Heart right ventricle (tissue), 16 donors: ENCODE data around the gene NCAPH2. TPM values are rescaled to one million over a fixed set of nuclear protein-coding genes. Genes with fewer than 3 reads are reported as not detected.
"Not testable (repeated sequence)": the region's sequence is repeated elsewhere in the genome, so short reads cannot be mapped to it uniquely, and the experiment has no call there.

Source experiments
- ATAC-seq, 8 donors: fragments of 200-7000 bp; cut with Tn5 transposase; one replicate each; pipeline ENCODE4 v1.9.1; 2020; ENCODE audit warnings: mild to moderate bottlenecking in 8 of 8, moderate library complexity in 8 of 8, moderate number of reproducible peaks in 1 of 8
- DNase-seq, 2 donors: peaks; one replicate each; pipeline ENCODE4 v3.0.0-alpha.2; 2020
- H3K27ac ChIP-seq, 10 donors: fragments of 200-600 bp; sonication (generic) in 2 of 10; one replicate each; pipeline versions ENCODE4 v1.5.0 to v1.8.0; 2020 to 2022; ENCODE audit warnings: mild to moderate bottlenecking in 3 of 10
- H3K27me3 ChIP-seq, 7 donors: fragments of 200-600 bp; one replicate each; pipeline ENCODE4 v1.8.0; 2021 to 2022; ENCODE audit warnings: mild to moderate bottlenecking in 2 of 7
- H3K36me3 ChIP-seq, 9 donors: fragments of 200-600 bp; sonication (generic) in 1 of 9; one replicate each; pipeline versions ENCODE4 v1.5.0 to v1.8.0; 2020 to 2022; ENCODE audit warnings: mild to moderate bottlenecking in 2 of 9
- H3K4me1 ChIP-seq, 9 donors: fragments of 200-600 bp; sonication (generic) in 1 of 9; one replicate each; pipeline versions ENCODE4 v1.5.0 to v1.8.0; 2020 to 2022; ENCODE audit warnings: mild to moderate bottlenecking in 4 of 9
- H3K4me3 ChIP-seq, 10 donors: fragments of 200-600 bp; sonication (generic) in 2 of 10; one replicate each; pipeline versions ENCODE4 v1.5.0 to v1.8.0; 2020 to 2022; ENCODE audit warnings: mild to moderate bottlenecking in 7 of 10, moderate library complexity in 2 of 10
- H3K9me3 ChIP-seq, 11 donors: fragments of 200-600 bp in 10 of 11; sonication (generic) in 2 of 11; one replicate each; pipeline versions ENCODE4 v1.5.0 to v1.8.0; 2013 to 2022; ENCODE audit warnings: mild to moderate bottlenecking in 2 of 11, control low read depth in 1 of 11, moderate library complexity in 1 of 11
- WGBS, 2 donors: extraction: QIAGEN DNeasy Blood & Tissue Kit; methylation state at CpG; one replicate each; pipeline ENCODE4 v1.1.7; 2013; ENCODE audit warnings: inconsistent platforms in 1 of 2; 5-methylcytosine and 5-hydroxymethylcytosine counted together
- intact Hi-C, 10 donors: fragments of 100-400 bp; cut with DNase I; formaldehyde crosslinking; loops; one replicate each; pipeline versions ENCODE4 v1.11.1 to v1.14.2; 2022
- polyA plus RNA-seq, 2 donors: library from polyadenylated mRNA; stranded (reverse); fragments of 200-250 nt; gene quantifications; one replicate each; pipeline ENCODE4 v1.2.3, GENCODE V29; 2013
- total RNA-seq, 10 donors: library from RNA; stranded (reverse); fragmentation: NEBNext Ultra II Directional in 3 of 10; extraction: Animal tissue kit (Norgen Biotek cat#: 25700) in 3 of 10; gene quantifications; one replicate each; pipeline versions ENCODE4 v1.2.1 to v1.2.4, GENCODE V29; 2021 to 2023
- TF ChIP-seq, protein P1 (sequence below), 9 donors: fragments of 200-600 bp; sonication (generic) in 2 of 9; IDR thresholded peaks; one replicate each; pipeline versions ENCODE4 v1.5.0 to v1.8.0; 2021 to 2022; ENCODE audit warnings: antibody characterized with exemption in 9 of 9, mild to moderate bottlenecking in 5 of 9, moderate library complexity in 1 of 9
- donor health status: Arrhythmogenic right ventricular cardiomyopathy.
- donor health status: ischemic (EF 13 %, LVEDD 7.1; RV severe dilation, severe dysfunction).
- donor health status: healthy with polysubstance abuse.
- donor health status: DM: no; HTN: yes; CAD: no.
- donor health status: DM: no; HTN: no; CAD: no.
- donor health status: ischemic (EF 25% LVEDD 6.9; RV normal size, moderate dysfunction).
- donor health status: ischemic (EF 25% LVEDD 5.7; RV mildly dilated, moderate dysfunction).
- donor health status: healthy.
- donor health status: DM: yes; HTN: yes; CAD: no.
- donor health status: Ischemic cardiomyopathy.
- donor health status: ischemic (EF 35%, LVEDD 5.7; RV mildly dilated, moderate dysfunction).
- donor health status: nonischemic (EF 11% LVEDD 7.7; RV severe dilation, severe dysfunction).
- donor health status: DM: yes; HTN: yes; CAD: no.
- donor health status: PGD.
- donor health status: ischemic (EF 29% LVEDD 5.4; RV normal size, mild dysfunction).
- donor health status: nonischemic (EF 23%, LVEDD 6.1; RV moderate dilation, normal function).

The NCAPH2 gene
- total and polyA plus RNA-seq, 12 donors = 21.7 to 54.8 (median 27.8) TPM

DNA sequence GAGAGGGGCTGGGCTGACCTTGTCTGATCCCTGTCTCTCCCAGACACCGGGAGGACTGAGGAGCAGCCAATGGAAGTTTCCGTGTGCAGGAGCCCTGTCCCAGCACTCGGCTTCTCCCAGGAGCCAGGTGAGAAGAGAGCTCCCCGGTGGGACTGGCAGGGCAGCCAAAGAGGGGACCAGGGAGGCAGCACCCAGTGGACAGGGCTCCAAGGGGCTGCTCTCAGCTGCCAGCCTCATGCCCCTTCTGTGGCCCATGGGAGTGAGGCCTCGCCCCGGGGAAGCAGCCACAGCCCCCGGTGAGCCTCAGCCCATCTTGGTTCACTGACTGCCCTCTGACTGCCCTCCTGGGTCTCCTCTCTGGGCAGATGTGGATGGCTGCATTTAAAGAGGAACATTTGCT, 10.6 kb downstream of the NCAPH2 start:
- no peak for DNase-seq
- H3K4me1 ChIP-seq = peaks cover 0 to under 1% (median 0%) of the 10 kb centered on the region in 9 donors

DNA sequence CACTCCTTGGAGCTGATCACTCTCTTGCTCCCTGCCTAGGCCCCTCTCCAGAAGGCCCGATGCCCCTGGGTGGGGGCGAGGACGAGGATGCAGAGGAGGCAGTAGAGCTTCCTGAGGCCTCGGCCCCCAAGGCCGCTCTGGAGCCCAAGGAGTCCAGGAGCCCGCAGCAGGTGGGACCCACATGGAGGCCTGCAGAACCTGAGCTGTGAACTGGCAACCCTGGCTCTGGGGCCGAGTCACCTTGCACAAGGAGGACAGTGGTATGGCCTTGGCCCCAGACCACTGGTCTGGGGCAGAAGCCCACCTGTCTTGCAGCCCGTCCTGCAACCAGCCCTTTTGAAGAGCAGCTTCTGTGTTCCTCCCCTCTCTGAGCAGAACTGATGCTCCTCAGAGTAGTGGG, 11.1 kb downstream of the NCAPH2 start:
- Histone ChIP-seq H3K9me3 (no peaks in the 10 kb centered on the region), H3K4me1 (peaks cover under 1 to 6% (median 4%) of the 10 kb centered on the region in 9 donors), H3K36me3 (peaks cover 0 to 91% (median 44%) of the 10 kb centered on the region in 9 donors), H3K27me3 (no peaks in the 10 kb centered on the region), H3K4me3 (no peak overlapping the region), H3K27ac (no peak overlapping the region)
- WGBS, 2 donors = 96 to 97% methylated on average over 8 of the region's 8 CpGs
- ATAC-seq = no peak
- TF ChIP-seq, protein P1, sequence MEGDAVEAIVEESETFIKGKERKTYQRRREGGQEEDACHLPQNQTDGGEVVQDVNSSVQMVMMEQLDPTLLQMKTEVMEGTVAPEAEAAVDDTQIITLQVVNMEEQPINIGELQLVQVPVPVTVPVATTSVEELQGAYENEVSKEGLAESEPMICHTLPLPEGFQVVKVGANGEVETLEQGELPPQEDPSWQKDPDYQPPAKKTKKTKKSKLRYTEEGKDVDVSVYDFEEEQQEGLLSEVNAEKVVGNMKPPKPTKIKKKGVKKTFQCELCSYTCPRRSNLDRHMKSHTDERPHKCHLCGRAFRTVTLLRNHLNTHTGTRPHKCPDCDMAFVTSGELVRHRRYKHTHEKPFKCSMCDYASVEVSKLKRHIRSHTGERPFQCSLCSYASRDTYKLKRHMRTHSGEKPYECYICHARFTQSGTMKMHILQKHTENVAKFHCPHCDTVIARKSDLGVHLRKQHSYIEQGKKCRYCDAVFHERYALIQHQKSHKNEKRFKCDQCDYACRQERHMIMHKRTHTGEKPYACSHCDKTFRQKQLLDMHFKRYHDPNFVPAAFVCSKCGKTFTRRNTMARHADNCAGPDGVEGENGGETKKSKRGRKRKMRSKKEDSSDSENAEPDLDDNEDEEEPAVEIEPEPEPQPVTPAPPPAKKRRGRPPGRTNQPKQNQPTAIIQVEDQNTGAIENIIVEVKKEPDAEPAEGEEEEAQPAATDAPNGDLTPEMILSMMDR (IDR thresholded peaks at IDR 0.05) = no peak
- no peak for DNase-seq
- intact Hi-C loops = no loop called here

More for the DNA sequence above, 10.6 kb downstream of the NCAPH2 start:
- Histone ChIP-seq H3K27me3 (no peaks in the 10 kb centered on the region), H3K27ac (no peak overlapping the region), H3K4me3 (no peak overlapping the region), H3K36me3 (peaks cover 0 to 85% (median 41%) of the 10 kb centered on the region in 9 donors), H3K9me3 (no peaks in the 10 kb centered on the region)
- intact Hi-C loops = no loop called here
- no peak for ATAC-seq
- TF ChIP-seq, protein P1 (IDR thresholded peaks at IDR 0.05) = no peak
- 92 to 97% methylated on average over 7 of the region's 7 CpGs for WGBS, 2 donors

DNA sequence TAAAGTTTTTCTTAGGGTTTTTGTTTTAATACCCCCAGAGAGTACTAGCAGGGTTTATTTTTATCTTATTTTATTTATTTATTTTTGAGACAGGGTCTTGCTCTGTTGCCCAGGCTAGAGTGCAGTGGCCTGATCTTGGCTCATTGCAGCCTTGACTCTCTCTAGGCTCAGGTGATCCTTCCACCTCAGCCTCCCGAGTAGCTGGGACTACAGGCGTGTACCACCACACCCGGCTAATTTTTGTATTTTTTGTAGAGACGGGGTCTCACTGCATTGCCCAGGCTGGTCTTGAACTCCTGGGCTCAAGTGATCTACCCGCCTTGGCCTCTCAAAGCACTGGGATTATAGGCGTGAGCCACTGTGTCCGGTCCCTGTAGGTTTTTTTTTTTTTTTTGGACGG, 12.2 kb downstream of the NCAPH2 start:
- Histone ChIP-seq H3K36me3 (peaks cover 0 to 89% (median 44%) of the 10 kb centered on the region in 9 donors), H3K4me1 (peaks cover 4 to 16% (median 14%) of the 10 kb centered on the region in 9 donors)
- H3K9me3 ChIP-seq, H3K27me3 ChIP-seq, DNase-seq, H3K27ac ChIP-seq, H3K4me3 ChIP-seq, ATAC-seq: not testable (repeated sequence)
- intact Hi-C loops = loop anchor here in 2 of 10 donors (5.0 to 10.0 kb wide), 2 partner anchors 62 to 275 kb away; partner anchors contain the start of genes CHKB (in 1 of the 2) and TUBGCP6 (in 1 of the 2)
- 95 to 98% methylated on average over 8 of the region's 8 CpGs for WGBS, 2 donors

DNA sequence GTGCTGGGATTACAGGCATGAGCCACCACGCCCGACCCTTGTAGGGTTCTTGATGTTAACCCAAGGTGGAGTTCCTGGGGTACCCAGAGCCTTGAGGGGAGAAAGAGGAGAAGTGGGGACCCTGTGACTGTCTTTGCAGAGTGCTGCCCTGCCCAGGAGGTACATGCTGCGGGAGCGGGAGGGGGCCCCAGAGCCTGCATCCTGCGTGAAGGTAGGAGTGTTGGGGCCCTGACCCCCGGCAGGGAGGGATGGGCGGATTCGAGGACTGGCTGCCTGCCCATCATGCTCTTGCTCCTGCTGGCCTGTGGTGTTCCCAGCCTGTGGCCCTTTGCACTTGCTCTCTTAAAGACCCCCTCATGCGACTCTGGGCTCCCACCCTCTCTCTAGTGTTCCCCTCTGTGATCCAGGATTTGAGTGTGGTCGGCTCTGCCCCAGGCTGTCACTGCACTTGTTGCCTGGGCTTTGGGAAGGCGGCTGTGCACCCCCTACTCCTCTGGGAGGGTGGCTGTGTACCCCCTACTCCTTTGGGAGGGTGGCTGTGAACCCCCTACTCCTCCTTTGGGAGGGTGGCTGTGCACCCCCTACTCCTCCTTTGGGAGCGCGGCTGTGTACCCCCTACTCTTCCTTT, 12.9 kb downstream of the NCAPH2 start:
- no peak overlapping the region for H3K4me3 ChIP-seq
- 94 to 95% methylated on average over 13 of the region's 13 CpGs for WGBS, 2 donors
- H3K27me3 ChIP-seq = no peaks in the 10 kb centered on the region
- DNase-seq (no peak), ATAC-seq (no peak)
- peaks cover 4 to 17% (median 14%) of the 10 kb centered on the region in 9 donors for H3K4me1 ChIP-seq
- H3K36me3 ChIP-seq = peaks cover 0 to 87% (median 44%) of the 10 kb centered on the region in 9 donors
- H3K9me3 ChIP-seq = no peaks in the 10 kb centered on the region
- intact Hi-C loops = loop anchor here in 2 of 10 donors (5.0 to 10.0 kb wide), 2 partner anchors 61 to 276 kb away; partner anchors contain the start of genes CHKB (in 1 of the 2) and TUBGCP6 (in 1 of the 2)
- TF ChIP-seq, protein P1 (IDR thresholded peaks at IDR 0.05) = no peak
- no peak overlapping the region for H3K27ac ChIP-seq

DNA sequence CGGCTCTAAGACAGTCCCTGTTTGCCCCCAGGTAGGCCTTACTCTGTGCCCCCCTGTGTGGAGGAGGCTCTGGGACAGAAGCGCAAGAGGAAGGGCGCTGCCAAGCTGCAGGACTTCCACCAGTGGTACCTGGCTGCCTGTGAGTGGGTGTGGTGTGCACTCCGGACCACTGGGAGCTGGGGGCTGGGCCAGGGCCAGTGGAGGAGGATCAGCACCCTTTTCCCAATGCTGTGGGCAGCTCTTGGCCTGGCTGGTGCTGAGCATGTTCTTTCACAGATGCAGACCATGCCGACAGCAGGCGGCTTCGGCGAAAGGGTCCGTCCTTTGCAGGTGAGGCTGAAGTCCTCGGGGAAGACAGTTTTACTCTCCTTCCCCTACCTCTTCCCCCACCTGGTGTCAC, 13.7 kb downstream of the NCAPH2 start:
- H3K27me3 ChIP-seq = no peaks in the 10 kb centered on the region
- no peaks in the 10 kb centered on the region for H3K9me3 ChIP-seq
- no peak overlapping the region for H3K27ac ChIP-seq
- intact Hi-C loops = loop anchor here in 2 of 10 donors (5.0 to 10.0 kb wide), 2 partner anchors 61 to 277 kb away; partner anchors contain the start of genes CHKB (in 1 of the 2) and TUBGCP6 (in 1 of the 2)
- H3K36me3 ChIP-seq = peaks cover 0 to 79% (median 44%) of the 10 kb centered on the region in 9 donors
- H3K4me1 ChIP-seq = peaks cover 4 to 22% (median 20%) of the 10 kb centered on the region in 9 donors
- ATAC-seq (no peak), DNase-seq (no peak)
- TF ChIP-seq, protein P1 (IDR thresholded peaks at IDR 0.05) = no peak
- 91 to 94% methylated on average over 10 of the region's 10 CpGs for WGBS, 2 donors
- H3K4me3 ChIP-seq = no peak overlapping the region
